H7 (cell line): ENCODE data around the gene OR5K3. TPM values are rescaled to one million over a fixed set of nuclear protein-coding genes. Genes with fewer than 3 reads are reported as not detected.

Source experiments
- DNase-seq: peaks from one replicate; pipeline ENCODE4 v3.0.0; 2012
- H3K27me3 ChIP-seq: 2 replicates; pipeline ENCODE4 v1.6.0; 2011; ENCODE audit warnings: mild to moderate bottlenecking, low read length; ENCODE audit not compliant: control insufficient read depth, insufficient read depth
- H3K36me3 ChIP-seq: replicated peaks from 2 replicates; pipeline ENCODE4 v1.5.1; 2011; ENCODE audit warnings: low read length; ENCODE audit not compliant: control insufficient read depth, insufficient read depth
- H3K4me3 ChIP-seq: 2 replicates; pipeline ENCODE4 v1.5.1; 2011; ENCODE audit warnings: low read depth, mild to moderate bottlenecking, control low read depth, low read length, moderate library complexity; ENCODE audit not compliant: insufficient read depth
- total RNA-seq: library from RNA; depleted of rRNA; stranded (reverse); fragments of >200 nt; shearing (Covaris generic); gene quantifications from 2 replicates; pipeline ENCODE4 v1.2.3, GENCODE V29; 2014; rRNA removed

Gene OR5K3, protein sequence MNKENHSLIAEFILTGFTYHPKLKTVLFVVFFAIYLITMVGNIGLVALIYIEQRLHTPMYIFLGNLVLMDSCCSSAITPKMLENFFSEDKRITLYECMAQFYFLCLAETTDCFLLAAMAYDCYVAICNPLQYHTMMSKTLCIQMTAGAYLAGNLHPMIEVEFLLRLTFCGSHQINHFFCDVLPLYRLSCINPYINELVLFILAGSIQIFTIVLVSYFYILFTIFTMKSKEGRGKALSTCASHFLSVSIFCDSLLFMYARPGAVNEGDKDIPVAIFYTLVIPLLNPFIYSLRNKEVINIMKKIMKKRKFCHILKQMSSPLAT
- total RNA-seq: not detected in 2 replicates

GRCh38 chr3:98390366-98390765, at the start of gene OR5K3:
OR5K3 (plus strand) TSS chr3:98390666; CDS start chr3:98390666, 0 bp downstream.
- Histone ChIP-seq H3K36me3 (no peaks in the 10 kb centered on the region), H3K4me3 (no peak within 1 kb of the TSS), H3K27me3 (no peaks in the 10 kb centered on the region)
- DNase-seq: no peak

DNA sequence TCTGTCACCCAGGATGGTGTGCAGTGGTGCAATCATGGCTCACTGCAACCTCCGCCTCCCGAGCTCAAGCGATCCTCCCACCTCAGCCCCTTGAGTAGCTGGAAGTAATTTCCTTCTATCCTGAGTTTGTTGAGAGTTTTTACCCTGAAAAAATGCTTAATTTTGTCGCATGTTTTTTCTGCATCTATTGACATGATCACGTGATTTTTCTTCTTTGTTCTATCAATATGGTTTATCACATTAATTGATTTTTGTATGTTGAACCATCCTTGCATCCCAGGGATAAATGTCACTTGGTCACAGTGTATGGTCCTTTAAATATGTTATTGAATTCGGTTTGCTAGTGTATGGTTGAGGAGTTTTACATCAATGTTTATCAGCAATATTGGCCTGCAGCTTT, 48.7 kb upstream of the OR5K3 start:
- Histone ChIP-seq H3K36me3 (no peaks in the 10 kb centered on the region), H3K27me3 (no peaks in the 10 kb centered on the region), H3K4me3 (no peak overlapping the region)
- DNase-seq: no peak

DNA sequence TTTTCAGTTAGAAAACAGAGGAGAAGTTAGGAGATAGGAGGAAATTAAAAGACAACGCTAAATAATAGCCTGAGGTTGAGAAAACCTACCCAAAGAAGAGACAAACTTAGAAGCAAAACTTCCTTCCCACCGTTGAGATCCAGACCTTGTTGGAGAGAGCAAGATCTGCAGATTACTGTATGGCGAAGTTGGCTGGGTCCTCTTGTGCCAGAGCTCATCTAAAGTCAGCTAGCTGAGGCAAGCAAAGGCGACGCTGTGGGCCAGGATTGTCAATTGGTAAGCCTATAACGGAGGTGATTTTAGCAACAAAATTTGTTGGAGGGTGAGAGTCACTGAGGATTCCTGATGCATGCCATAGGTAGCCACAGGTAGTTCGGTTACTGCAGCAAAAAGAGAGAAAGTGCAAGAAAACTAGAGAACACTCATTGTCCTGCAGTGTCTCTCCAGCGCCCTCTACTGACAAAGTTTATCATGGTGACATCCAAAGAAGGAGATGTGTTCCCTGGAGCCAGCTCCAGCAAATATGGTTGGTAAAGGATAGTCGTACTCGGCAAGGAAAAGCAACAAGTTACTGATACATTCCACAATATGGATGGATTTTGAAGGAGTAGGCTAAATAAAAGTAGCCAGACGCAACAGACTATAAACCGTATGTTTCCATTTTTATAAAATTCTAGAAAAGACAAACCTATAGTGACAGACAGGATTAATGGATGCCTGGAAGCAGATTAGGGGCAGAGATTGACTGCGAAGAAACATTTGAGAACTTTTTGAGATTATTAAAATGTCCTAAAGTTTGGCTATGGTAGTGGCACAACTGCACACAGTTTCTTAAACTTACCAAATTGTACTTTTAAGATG, 46.6 kb upstream of the OR5K3 start:
- Histone ChIP-seq H3K4me3 (no peak overlapping the region), H3K36me3 (no peaks in the 10 kb centered on the region), H3K27me3 (no peaks in the 10 kb centered on the region)
- peak; percentile 12 for DNase-seq

DNA sequence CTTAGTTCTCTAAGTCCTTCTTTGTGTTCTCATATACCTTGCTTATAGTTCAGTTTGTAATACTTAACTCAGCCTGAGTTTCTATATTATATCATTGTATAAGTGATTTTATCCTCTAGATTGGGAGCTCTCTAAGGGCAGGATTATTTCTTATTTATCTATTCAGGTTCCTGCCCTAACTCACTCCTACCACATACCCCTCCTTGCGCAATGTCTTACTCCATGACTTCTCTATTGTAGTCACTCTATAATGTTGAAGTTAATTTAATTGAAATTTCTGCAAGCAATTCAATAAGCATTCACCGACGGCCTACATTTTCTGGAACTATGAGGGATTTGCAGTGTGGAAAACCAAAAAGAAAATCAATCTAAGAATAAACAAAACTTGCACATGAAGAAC, 40.4 kb upstream of the OR5K3 start:
- Histone ChIP-seq H3K27me3 (no peaks in the 10 kb centered on the region), H3K4me3 (no peak overlapping the region), H3K36me3 (no peaks in the 10 kb centered on the region)
- no peak for DNase-seq

- H3K36me3 ChIP-seq: no peaks in the 10 kb centered on the region
- no peak for DNase-seq
- no peaks in the 10 kb centered on the region for H3K27me3 ChIP-seq
- H3K4me3 ChIP-seq: no peak within 1 kb of the TSS
These were observed 36.9 kb upstream of the OR5K3 start, which contains the start of gene OR5K4 for GRCh38 chr3:98353554-98353953. OR5K4 (plus strand) TSS chr3:98353854; CDS start chr3:98353854, 0 bp downstream.

DNA sequence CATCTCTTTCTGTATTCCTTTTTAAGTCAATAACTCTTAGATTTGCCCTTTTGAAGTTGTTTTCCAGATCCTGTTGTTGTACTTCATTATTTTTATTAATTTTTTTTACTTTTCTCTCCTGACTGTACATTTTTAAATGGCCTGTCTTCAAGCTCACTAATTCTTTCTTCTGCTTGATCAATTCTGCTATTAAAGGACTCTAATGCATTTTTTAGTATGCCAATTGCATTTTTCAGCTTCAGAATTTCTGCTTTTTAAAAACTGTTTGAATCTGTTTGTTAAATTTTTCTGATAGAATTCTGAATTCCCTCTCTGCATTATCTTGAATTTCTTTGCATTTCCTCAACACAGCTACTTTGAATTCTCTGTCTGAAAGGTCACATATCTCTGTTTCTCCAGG, 31.2 kb upstream of the OR5K3 start:
- Histone ChIP-seq H3K27me3 (no peaks in the 10 kb centered on the region), H3K4me3 (no peak overlapping the region), H3K36me3 (no peaks in the 10 kb centered on the region)
- no peak for DNase-seq

DNA sequence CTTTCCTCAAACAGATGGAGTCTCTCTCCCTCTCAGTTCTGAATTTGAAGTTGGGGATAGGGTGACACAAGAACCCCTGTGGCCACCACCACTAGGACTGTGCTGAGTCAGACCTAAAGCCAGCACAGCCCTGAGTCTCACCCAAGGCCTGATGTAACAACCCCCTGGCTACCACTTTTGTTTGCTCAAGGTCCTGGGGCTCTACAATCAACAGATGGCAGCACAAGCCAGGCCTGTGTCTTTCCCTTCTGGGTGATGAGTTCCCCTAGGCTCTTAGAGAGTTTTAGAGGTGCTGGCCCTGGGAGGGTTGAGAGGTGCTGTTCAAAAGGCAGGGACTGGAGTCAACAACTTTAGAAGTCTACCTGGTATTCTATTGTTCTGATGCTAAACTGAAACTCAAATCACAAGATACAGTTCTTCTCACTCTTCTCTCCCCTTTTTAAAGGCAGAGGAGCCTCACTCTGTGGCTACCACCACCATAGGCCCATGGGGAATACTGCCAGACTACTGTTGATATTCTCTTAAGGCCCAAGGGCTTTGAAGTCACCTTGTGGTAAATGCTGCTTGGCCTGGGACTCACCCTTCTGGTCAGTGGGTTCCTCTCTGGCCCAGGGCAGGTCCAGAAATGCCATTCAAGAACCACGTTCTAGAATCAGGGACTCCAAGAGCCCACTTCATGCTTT, 30.3 kb upstream of the OR5K3 start:
- Histone ChIP-seq H3K27me3 (no peaks in the 10 kb centered on the region), H3K36me3 (no peaks in the 10 kb centered on the region), H3K4me3 (no peak overlapping the region)
- no peak for DNase-seq

DNA sequence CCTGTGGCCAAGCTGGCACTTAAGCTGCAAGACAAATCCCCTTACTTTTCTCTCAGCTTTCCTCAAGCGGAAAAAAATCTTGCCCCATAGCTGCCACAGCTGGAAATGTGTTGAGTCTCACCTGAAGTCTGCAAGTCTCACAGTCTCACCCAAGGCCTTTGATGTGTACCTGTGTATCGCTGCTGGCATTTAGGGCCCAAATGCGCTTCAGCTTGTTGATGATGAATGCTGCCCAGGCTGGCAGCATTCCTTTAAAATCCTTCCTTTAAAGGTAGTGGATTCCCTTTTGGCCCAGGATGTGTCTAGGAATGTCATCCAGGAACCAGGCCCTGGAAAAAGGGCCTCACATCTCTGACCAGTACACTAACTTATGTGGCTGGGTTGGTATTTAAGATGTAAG, 29.8 kb upstream of the OR5K3 start:
- no peaks in the 10 kb centered on the region for H3K36me3 ChIP-seq
- no peak for DNase-seq
- no peaks in the 10 kb centered on the region for H3K27me3 ChIP-seq
- no peak overlapping the region for H3K4me3 ChIP-seq

DNA sequence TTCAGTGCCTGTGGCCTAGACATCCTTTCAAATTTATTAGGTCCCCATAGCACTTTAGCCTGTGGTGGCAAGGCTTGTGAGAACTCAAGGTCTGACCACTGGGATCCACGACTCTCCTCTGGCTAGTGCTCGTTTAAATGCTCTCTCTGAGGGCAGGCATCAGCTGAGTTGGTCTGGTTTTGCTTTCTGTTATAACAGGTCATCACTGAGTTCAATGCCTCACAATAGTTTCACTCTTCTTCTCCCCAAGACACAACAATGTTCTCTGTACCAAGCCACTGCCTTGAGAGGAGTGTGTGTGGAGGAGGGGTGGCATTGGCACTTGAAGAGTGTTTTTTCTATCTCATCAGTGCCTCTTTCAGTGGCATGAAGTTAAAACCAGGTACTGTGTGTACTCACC, 29.2 kb upstream of the OR5K3 start:
- H3K36me3 ChIP-seq: no peaks in the 10 kb centered on the region
- DNase-seq: no peak
- no peak overlapping the region for H3K4me3 ChIP-seq
- no peaks in the 10 kb centered on the region for H3K27me3 ChIP-seq

DNA sequence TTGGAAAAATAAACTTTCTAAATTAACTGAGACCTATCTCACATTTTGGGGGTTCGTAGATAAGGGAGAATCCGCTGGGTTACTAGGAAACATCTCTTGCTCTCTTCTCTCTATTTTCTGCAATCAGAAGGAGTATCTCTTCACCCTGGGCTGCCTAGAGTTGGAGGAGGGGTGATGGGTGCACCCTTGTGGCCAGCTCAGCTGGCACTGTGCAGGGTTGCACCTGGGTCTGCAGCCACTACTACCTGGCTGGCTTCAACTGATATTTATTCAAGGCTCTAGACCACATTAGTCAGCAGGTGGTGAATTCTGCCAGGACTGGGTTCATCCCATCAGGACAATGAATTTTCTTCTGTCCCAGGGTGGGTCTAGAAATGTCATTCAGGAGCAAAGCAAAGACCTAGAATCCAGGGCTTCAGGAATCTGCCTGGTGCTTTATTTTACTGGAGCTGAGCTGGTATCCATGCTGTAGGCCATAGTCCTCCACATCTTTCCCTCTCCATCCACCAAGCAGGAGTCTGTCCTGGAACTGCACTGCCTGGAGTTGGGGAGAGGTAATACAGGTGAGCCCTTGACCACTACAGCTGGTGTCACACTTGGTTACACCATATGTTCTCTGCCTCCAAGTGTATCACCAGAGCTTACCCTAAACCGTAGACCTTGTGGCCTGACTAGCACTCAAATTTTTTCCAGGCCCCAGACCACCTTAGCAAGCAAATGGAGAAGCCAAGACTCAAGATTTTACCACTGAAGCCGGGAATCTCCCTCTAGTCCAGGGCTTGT, 22.8 kb upstream of the OR5K3 start:
- no peak for DNase-seq
- no peaks in the 10 kb centered on the region for H3K27me3 ChIP-seq
- no peak overlapping the region for H3K4me3 ChIP-seq
- no peaks in the 10 kb centered on the region for H3K36me3 ChIP-seq

DNA sequence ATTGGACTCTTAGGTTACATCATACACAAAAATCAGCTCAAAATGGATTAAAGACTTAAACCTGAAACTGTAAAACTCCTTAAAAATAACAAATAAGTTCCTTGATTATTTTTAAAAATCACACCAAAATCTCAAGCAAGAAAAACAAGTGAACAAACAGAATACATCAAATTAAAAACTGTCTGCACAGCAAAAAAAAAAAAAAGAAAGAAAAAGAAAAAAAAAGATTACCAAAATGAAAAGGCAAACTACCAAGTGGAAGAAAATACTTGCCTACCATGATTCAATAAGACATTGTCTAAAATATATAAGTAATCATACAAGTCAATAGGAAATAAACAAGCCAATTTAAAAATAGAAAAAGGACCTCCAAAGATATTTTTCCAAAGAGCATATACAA, 19.3 kb upstream of the OR5K3 start:
- no peak for DNase-seq
- Histone ChIP-seq H3K4me3 (no peak overlapping the region), H3K27me3 (no peaks in the 10 kb centered on the region), H3K36me3 (no peaks in the 10 kb centered on the region)

- Histone ChIP-seq H3K4me3 (no peak overlapping the region), H3K27me3 (no peaks in the 10 kb centered on the region), H3K36me3 (no peaks in the 10 kb centered on the region)
- no peak for DNase-seq
These were observed 18.6 kb upstream of the OR5K3 start for GRCh38 chr3:98371853-98372252.

DNA sequence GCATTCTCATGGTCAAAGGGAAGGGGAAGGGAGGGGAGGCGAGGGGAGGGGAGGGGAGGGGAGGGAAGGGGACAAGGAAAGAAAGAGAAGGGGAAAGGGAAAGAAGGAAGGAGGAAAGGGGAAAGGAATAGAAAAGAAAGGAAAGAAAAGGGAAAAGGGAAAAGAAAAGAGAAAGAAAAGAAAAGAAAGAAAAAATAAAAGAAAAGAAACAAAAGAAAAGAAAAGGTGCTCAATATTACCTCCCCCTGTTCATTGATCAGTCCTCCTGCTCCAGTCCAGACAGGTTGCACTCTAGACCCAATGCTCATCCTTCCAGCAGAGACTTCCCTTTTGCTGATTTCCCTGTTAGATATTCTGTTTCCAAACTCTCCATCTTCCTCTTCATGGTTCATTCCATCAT, 18.0 kb upstream of the OR5K3 start:
- no peak overlapping the region for H3K4me3 ChIP-seq
- no peak for DNase-seq
- H3K27me3 ChIP-seq: no peaks in the 10 kb centered on the region
- H3K36me3 ChIP-seq: no peaks in the 10 kb centered on the region

DNA sequence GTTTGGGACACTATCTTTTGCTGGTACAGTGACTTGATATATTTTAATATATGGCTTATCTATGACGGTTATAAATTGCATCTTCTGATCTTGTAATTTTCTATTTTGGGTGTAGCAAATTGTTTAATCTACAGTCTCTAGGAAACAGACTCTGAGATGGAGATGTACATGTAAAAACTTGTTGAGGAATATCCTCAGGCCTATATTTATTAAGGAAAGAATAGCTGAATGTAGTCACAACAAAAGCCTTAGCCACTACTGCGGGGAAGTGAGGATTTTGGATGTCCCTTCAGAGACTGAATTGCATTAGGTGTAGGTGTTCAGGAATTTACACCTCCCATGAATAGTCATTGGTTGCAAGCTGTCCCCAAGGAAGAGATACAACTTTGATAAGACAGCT, 13.8 kb upstream of the OR5K3 start:
- no peak overlapping the region for H3K4me3 ChIP-seq
- DNase-seq: no peak
- no peaks in the 10 kb centered on the region for H3K27me3 ChIP-seq
- H3K36me3 ChIP-seq: no peaks in the 10 kb centered on the region
